T-helper 2 cell treated with Interferon-gamma antibody and Interleukin-4, amounts not matched to agents 5 μg/mL and 100 μg/mL, for 36 hours (primary cell): ENCODE results near the gene SSBP2.

Experiments used
- DNase-seq: peaks from one replicate; pipeline ENCODE4 v3.0.0; 2021; ENCODE audit warnings: low spot score
- H3K27ac Mint-ChIP-seq: one replicate; pipeline ENCODE4 v1.8.0; 2021; ENCODE audit warnings: mild to moderate bottlenecking, mixed read lengths
- H3K27me3 Mint-ChIP-seq: one replicate; pipeline ENCODE4 v1.8.0; 2021; ENCODE audit warnings: low read depth, mixed read lengths
- H3K36me3 Mint-ChIP-seq: one replicate; pipeline ENCODE4 v1.8.0; 2021; ENCODE audit warnings: low read depth, mixed read lengths
- H3K4me1 Mint-ChIP-seq: one replicate; pipeline ENCODE4 v1.8.0; 2021; ENCODE audit warnings: low read depth, mixed read lengths
- H3K4me3 Mint-ChIP-seq: one replicate; pipeline ENCODE4 v1.8.0; 2022; ENCODE audit warnings: mild to moderate bottlenecking, moderate library complexity, mixed read lengths
- H3K9me3 Mint-ChIP-seq: one replicate; pipeline ENCODE4 v1.8.0; 2021; ENCODE audit warnings: mixed read lengths

Gene SSBP2

GRCh38 chr5:81393783-81394718 is 356.8 kb downstream of the SSBP2 start, which contains the start of gene ACOT12:
Gene ACOT12 (minus strand): TSS chr5:81394134. CDS start chr5:81394114, 20 bp downstream.
- peaks cover 2% of the 10 kb centered on the region for H3K36me3 Mint-ChIP-seq
- H3K27ac Mint-ChIP-seq, result no peak within 1 kb of the TSS
- H3K4me1 Mint-ChIP-seq, result peaks cover 11% of the 10 kb centered on the region
- peaks cover 5% of the 10 kb centered on the region for H3K9me3 Mint-ChIP-seq
- peak within 1 kb of the TSS; percentile 52 for H3K4me3 Mint-ChIP-seq
- DNase-seq, result no peak
- H3K27me3 Mint-ChIP-seq, result peaks cover 53% of the 10 kb centered on the region

GRCh38 chr5:81393430-81393782 is 357.5 kb downstream of the SSBP2 start:
- Mint-ChIP-seq H3K27ac (no peak overlapping the region), H3K4me3 (peak overlapping the region; percentile 52)

GRCh38 chr5:81389025-81389424 is 361.9 kb downstream of the SSBP2 start:
- Mint-ChIP-seq H3K4me3 (no peak overlapping the region), H3K4me1 (peaks cover 4% of the 10 kb centered on the region), H3K9me3 (no peaks in the 10 kb centered on the region), H3K36me3 (no peaks in the 10 kb centered on the region), H3K27ac (no peak overlapping the region), H3K27me3 (peaks cover 34% of the 10 kb centered on the region)
- DNase-seq, result no peak

More at GRCh38 chr5:81393430-81393782, 357.5 kb downstream of the SSBP2 start:
- Mint-ChIP-seq H3K27me3 (peaks cover 55% of the 10 kb centered on the region), H3K36me3 (peaks cover 2% of the 10 kb centered on the region), H3K4me1 (peaks cover 11% of the 10 kb centered on the region), H3K9me3 (peaks cover 5% of the 10 kb centered on the region)
- DNase-seq, result no peak

- Mint-ChIP-seq H3K9me3 (no peaks in the 10 kb centered on the region), H3K36me3 (no peaks in the 10 kb centered on the region), H3K27ac (no peak overlapping the region), H3K27me3 (peaks cover 29% of the 10 kb centered on the region), H3K4me1 (no peaks in the 10 kb centered on the region), H3K4me3 (no peak overlapping the region)
- DNase-seq, result no peak
These were observed 362.7 kb downstream of the SSBP2 start for GRCh38 chr5:81388169-81388568.

GRCh38 chr5:81383867-81384266 is 367.0 kb downstream of the SSBP2 start:
- Mint-ChIP-seq H3K9me3 (no peaks in the 10 kb centered on the region), H3K4me3 (no peak overlapping the region), H3K4me1 (no peaks in the 10 kb centered on the region), H3K36me3 (no peaks in the 10 kb centered on the region), H3K27ac (no peak overlapping the region), H3K27me3 (peaks cover 12% of the 10 kb centered on the region)
- DNase-seq, result no peak

- no peak overlapping the region for H3K4me3 Mint-ChIP-seq
- DNase-seq, result no peak
- peaks cover 3% of the 10 kb centered on the region for H3K4me1 Mint-ChIP-seq
- H3K27ac Mint-ChIP-seq, result no peak overlapping the region
- H3K36me3 Mint-ChIP-seq, result no peaks in the 10 kb centered on the region
- H3K9me3 Mint-ChIP-seq, result no peaks in the 10 kb centered on the region
- peaks cover 21% of the 10 kb centered on the region for H3K27me3 Mint-ChIP-seq
These were observed 379.5 kb downstream of the SSBP2 start for GRCh38 chr5:81371354-81371876.

- no peak overlapping the region for H3K27ac Mint-ChIP-seq
- no peaks in the 10 kb centered on the region for H3K9me3 Mint-ChIP-seq
- peaks cover 19% of the 10 kb centered on the region for H3K27me3 Mint-ChIP-seq
- no peak for DNase-seq
- H3K36me3 Mint-ChIP-seq, result no peaks in the 10 kb centered on the region
- no peak overlapping the region for H3K4me3 Mint-ChIP-seq
- peaks cover 3% of the 10 kb centered on the region for H3K4me1 Mint-ChIP-seq
These were observed 380.0 kb downstream of the SSBP2 start for GRCh38 chr5:81370912-81371311.

- no peak overlapping the region for H3K27ac Mint-ChIP-seq
- no peaks in the 10 kb centered on the region for H3K36me3 Mint-ChIP-seq
- DNase-seq, result no peak
- H3K4me1 Mint-ChIP-seq, result peaks cover 3% of the 10 kb centered on the region
- H3K9me3 Mint-ChIP-seq, result no peaks in the 10 kb centered on the region
- no peak overlapping the region for H3K4me3 Mint-ChIP-seq
- H3K27me3 Mint-ChIP-seq, result peaks cover 13% of the 10 kb centered on the region
These were observed 385.4 kb downstream of the SSBP2 start for GRCh38 chr5:81365541-81365940.

GRCh38 chr5:81363093-81363871 is 387.6 kb downstream of the SSBP2 start:
- no peaks in the 10 kb centered on the region for H3K9me3 Mint-ChIP-seq
- H3K4me3 Mint-ChIP-seq, result no peak overlapping the region
- DNase-seq, result no peak
- H3K27ac Mint-ChIP-seq, result no peak overlapping the region
- H3K4me1 Mint-ChIP-seq, result no peaks in the 10 kb centered on the region
- no peaks in the 10 kb centered on the region for H3K36me3 Mint-ChIP-seq
- H3K27me3 Mint-ChIP-seq, result peaks cover 14% of the 10 kb centered on the region
